Measurements from ENCODE around the gene CORO2A.
"Not testable (repeated sequence)": the region's sequence is repeated elsewhere in the genome, so short reads cannot be mapped to it uniquely, and the experiment has no call there.

DNA sequence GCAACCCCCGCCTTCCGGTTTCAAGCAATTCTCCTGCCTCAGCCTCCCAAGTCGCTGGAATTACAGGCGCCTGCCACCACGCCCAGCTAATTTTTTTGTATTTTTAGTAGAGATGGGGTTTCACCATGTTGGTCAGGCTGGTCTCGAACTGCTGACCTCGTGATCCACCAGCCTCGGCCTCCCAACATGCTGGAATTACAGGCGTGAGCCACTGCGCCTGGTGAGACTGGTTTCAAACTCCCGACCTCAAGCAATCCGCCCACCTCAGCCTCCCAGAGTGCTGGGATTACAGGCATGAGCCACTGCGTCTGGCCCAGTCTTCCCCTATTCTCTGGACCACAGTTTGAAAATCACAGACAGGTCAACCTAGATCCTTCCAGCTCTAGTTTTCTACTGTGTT, 68.3 kb downstream of the CORO2A start:
- TF ChIP-seq, protein P1, sequence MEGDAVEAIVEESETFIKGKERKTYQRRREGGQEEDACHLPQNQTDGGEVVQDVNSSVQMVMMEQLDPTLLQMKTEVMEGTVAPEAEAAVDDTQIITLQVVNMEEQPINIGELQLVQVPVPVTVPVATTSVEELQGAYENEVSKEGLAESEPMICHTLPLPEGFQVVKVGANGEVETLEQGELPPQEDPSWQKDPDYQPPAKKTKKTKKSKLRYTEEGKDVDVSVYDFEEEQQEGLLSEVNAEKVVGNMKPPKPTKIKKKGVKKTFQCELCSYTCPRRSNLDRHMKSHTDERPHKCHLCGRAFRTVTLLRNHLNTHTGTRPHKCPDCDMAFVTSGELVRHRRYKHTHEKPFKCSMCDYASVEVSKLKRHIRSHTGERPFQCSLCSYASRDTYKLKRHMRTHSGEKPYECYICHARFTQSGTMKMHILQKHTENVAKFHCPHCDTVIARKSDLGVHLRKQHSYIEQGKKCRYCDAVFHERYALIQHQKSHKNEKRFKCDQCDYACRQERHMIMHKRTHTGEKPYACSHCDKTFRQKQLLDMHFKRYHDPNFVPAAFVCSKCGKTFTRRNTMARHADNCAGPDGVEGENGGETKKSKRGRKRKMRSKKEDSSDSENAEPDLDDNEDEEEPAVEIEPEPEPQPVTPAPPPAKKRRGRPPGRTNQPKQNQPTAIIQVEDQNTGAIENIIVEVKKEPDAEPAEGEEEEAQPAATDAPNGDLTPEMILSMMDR (IDR thresholded peaks at IDR 0.05): not testable (repeated sequence)
- not testable (repeated sequence) for TF ChIP-seq POLR2A, POLR2AphosphoS5, EP300 (IDR thresholded peaks at IDR 0.05)
